Retinal pigment epithelial cell (primary cell): Measurements from ENCODE around the gene SMIM30.

ENCODE experiments used
- DNase-seq: peaks from one replicate; pipeline ENCODE4 v3.0.0-alpha.2; 2010; ENCODE audit warnings: low read depth
- H3K4me3 ChIP-seq: 2 replicates; pipeline ENCODE4 v1.5.1; 2011; ENCODE audit warnings: mild to moderate bottlenecking, low read length, control low read depth, moderate library complexity
- CTCF ChIP-seq: conservative IDR thresholded peaks from 2 replicates; pipeline ENCODE4 v1.5.1; 2011; ENCODE audit warnings: low read depth, low read length, control low read depth, inconsistent platforms

SMIM30 gene

GRCh38 chr7:113076703-113077102 lies 41.7 kb downstream of the SMIM30 start:
- no peak for TF ChIP-seq CTCF
- H3K4me3 ChIP-seq = no peak overlapping the region

GRCh38 chr7:113071465-113071864 lies 46.9 kb downstream of the SMIM30 start:
- no peak for TF ChIP-seq CTCF
- no peak overlapping the region for H3K4me3 ChIP-seq
- DNase-seq = no peak

More at GRCh38 chr7:113076703-113077102, 41.7 kb downstream of the SMIM30 start:
- no peak for DNase-seq
